WTC11 (cell line): ENCODE measurements around the gene ZNF776.

Experiments
- CTCF ChIP-seq: fragments of 200-600 bp; IDR thresholded peaks from 2 replicates; pipeline ENCODE4 v1.8.0; 2022; ENCODE audit warnings: antibody characterized with exemption
- GABPB1 ChIP-seq: sonication (generic); formaldehyde crosslinking; IDR thresholded peaks from 2 replicates; pipeline ENCODE4 v1.8.1; 2023; ENCODE audit warnings: mild to moderate bottlenecking, missing genetic modification reagents
- GTF2I ChIP-seq: fragments of 250-450 bp; sonication (Bioruptor Pico); conservative IDR thresholded peaks from 2 replicates; pipeline ENCODE4 v1.4.0; 2021; ENCODE audit warnings: mild to moderate bottlenecking
- JAZF1 ChIP-seq: fragments of 250-450 bp; sonication (Bioruptor Pico); IDR thresholded peaks from 2 replicates; pipeline ENCODE4 v1.9.0; 2021; ENCODE audit warnings: moderate library complexity, mild to moderate bottlenecking, inconsistent platforms
- MLX ChIP-seq: sonication (generic); formaldehyde crosslinking; IDR thresholded peaks from 2 replicates; pipeline ENCODE4 v1.8.1; 2023; ENCODE audit warnings: mild to moderate bottlenecking, missing genetic modification reagents, moderate library complexity
- MXD4 ChIP-seq: fragments of 250-450 bp; sonication (Bioruptor Pico); IDR thresholded peaks from 2 replicates; pipeline ENCODE4 v1.8.0; 2021; ENCODE audit warnings: mild to moderate bottlenecking, moderate library complexity, borderline replicate concordance
- NFYB ChIP-seq: sonication (generic); formaldehyde crosslinking; conservative IDR thresholded peaks from 2 replicates; pipeline ENCODE4 v1.8.0; 2022; ENCODE audit warnings: low read depth, missing genetic modification reagents
- NR2C2 ChIP-seq: sonication (generic); formaldehyde crosslinking; IDR thresholded peaks from 2 replicates; pipeline ENCODE4 v1.8.0; 2022; ENCODE audit warnings: mild to moderate bottlenecking, missing genetic modification reagents
- NR3C1 ChIP-seq: sonication (generic); formaldehyde crosslinking; conservative IDR thresholded peaks from 2 replicates; pipeline ENCODE4 v1.8.1; 2023; ENCODE audit warnings: low read depth, mild to moderate bottlenecking, missing genetic modification reagents
- OVOL2 ChIP-seq: fragments of 250-450 bp; sonication (Bioruptor Pico); IDR thresholded peaks from 2 replicates; pipeline ENCODE4 v1.9.0; 2021; ENCODE audit warnings: mild to moderate bottlenecking, borderline replicate concordance
- PRDM15 ChIP-seq: sonication (generic); formaldehyde crosslinking; IDR thresholded peaks from 2 replicates; pipeline ENCODE4 v1.8.0; 2022; ENCODE audit warnings: missing genetic modification reagents
- USF2 ChIP-seq: sonication (generic); formaldehyde crosslinking; IDR thresholded peaks from 2 replicates; pipeline ENCODE4 v1.8.1; 2023; ENCODE audit warnings: mild to moderate bottlenecking, missing genetic modification reagents, moderate library complexity
- ZBTB43 ChIP-seq: sonication (generic); formaldehyde crosslinking; IDR thresholded peaks from 2 replicates; pipeline ENCODE4 v1.8.1; 2023; ENCODE audit warnings: mild to moderate bottlenecking, missing genetic modification reagents

- TF ChIP-seq CTCF (no peak), OVOL2 (CRISPR knock-in tag) (no peak), ZBTB43 (no peak), NFYB (CRISPR knock-in tag) (no peak), MXD4 (CRISPR knock-in tag) (no peak), NR2C2 (CRISPR knock-in tag) (no peak), PRDM15 (CRISPR knock-in tag) (no peak), JAZF1 (CRISPR knock-in tag) (no peak), GABPB1 (CRISPR knock-in tag) (no peak), USF2 (no peak), MLX (CRISPR knock-in tag) (no peak), NR3C1 (CRISPR knock-in tag) (no peak), GTF2I (CRISPR knock-in tag) (no peak)
Observed at GRCh38 chr19:57719901-57720519, 26.6 kb upstream of the ZNF776 start.
